Keratinocyte (primary cell): ENCODE data around the gene ACOXL. TPM values are rescaled to one million over a fixed set of nuclear protein-coding genes. Genes with fewer than 3 reads are reported as not detected.

ENCODE experiments used
- DNase-seq: peaks from one replicate; pipeline ENCODE4 v3.0.0-alpha.2; 2011; ENCODE audit warnings: low read depth, missing footprints, low spot score
- FAIRE-seq: peaks from 2 replicates; lab custom pipeline; 2011; peaks lifted over from hg19 to GRCh38; lab: Jason Lieb, UNC
- H2AFZ ChIP-seq: 2 replicates; pipeline ENCODE4 v1.6.0; 2012; ENCODE audit warnings: low read length, control low read depth, inconsistent platforms; ENCODE audit not compliant: control insufficient read depth
- H3K27ac ChIP-seq: 2 replicates; pipeline ENCODE4 v1.5.1; 2011; ENCODE audit warnings: low read length; ENCODE audit not compliant: control insufficient read depth, insufficient read depth
- H3K27me3 ChIP-seq: 3 replicates; pipeline ENCODE4 v1.6.0; 2011; ENCODE audit warnings: low read length; ENCODE audit not compliant: control insufficient read depth, insufficient read depth; ENCODE audit errors: extremely low read depth
- H3K36me3 ChIP-seq, 2 experiments: 2 replicates in 1 of 2; 3 replicates in 1 of 2; pipeline ENCODE4 v1.5.1; 2011; ENCODE audit warnings: low read length in 2 of 2, mild to moderate bottlenecking in 1 of 2; ENCODE audit not compliant: control insufficient read depth in 2 of 2, insufficient read depth in 2 of 2; ENCODE audit errors: extremely low read depth in 1 of 2
- H3K4me1 ChIP-seq: 3 replicates; pipeline ENCODE4 v1.5.1; 2011; ENCODE audit warnings: low read length; ENCODE audit not compliant: control insufficient read depth, insufficient read depth; ENCODE audit errors: extremely low read depth
- H3K4me2 ChIP-seq: 3 replicates; pipeline ENCODE4 v1.6.0; 2011; ENCODE audit warnings: low read depth, low read length; ENCODE audit not compliant: control insufficient read depth, insufficient read depth; ENCODE audit errors: extremely low read depth
- H3K4me3 ChIP-seq, 3 experiments: fragments of 200-600 bp in 1 of 3; sonication (generic) in 1 of 3; 2 replicates in 2 of 3; 3 replicates in 1 of 3; pipeline ENCODE4 v1.5.1; 2011 to 2016; ENCODE audit warnings: low read length in 3 of 3, mild to moderate bottlenecking in 3 of 3, control low read depth in 2 of 3, inconsistent platforms in 1 of 3, low read depth in 1 of 3, mixed read lengths in 1 of 3, mixed run types in 1 of 3, moderate library complexity in 1 of 3; ENCODE audit not compliant: control insufficient read depth in 2 of 3, insufficient read depth in 2 of 3; ENCODE audit errors: extremely low read depth in 1 of 3
- H3K79me2 ChIP-seq: 2 replicates; pipeline ENCODE4 v1.6.0; 2012; ENCODE audit warnings: low read length; ENCODE audit not compliant: control insufficient read depth, insufficient read depth
- H3K9ac ChIP-seq: 3 replicates; pipeline ENCODE4 v1.6.0; 2011; ENCODE audit warnings: low read length; ENCODE audit not compliant: control insufficient read depth, insufficient read depth; ENCODE audit errors: extremely low read depth
- H3K9me1 ChIP-seq: 3 replicates; pipeline ENCODE4 v1.6.0; 2011; ENCODE audit warnings: low read length; ENCODE audit not compliant: control insufficient read depth, insufficient read depth; ENCODE audit errors: extremely low read depth
- H3K9me3 ChIP-seq: 2 replicates; pipeline ENCODE4 v1.5.1; 2012; ENCODE audit warnings: low read depth, low read length; ENCODE audit not compliant: control insufficient read depth
- H4K20me1 ChIP-seq: 3 replicates; pipeline ENCODE4 v1.6.0; 2011; ENCODE audit warnings: low read length; ENCODE audit not compliant: control insufficient read depth, insufficient read depth; ENCODE audit errors: extremely low read depth
- EZH2 ChIP-seq: IDR thresholded peaks from one replicate; pipeline ENCODE4 v1.6.1; 2012; ENCODE audit warnings: inconsistent platforms, mild to moderate bottlenecking, low read length, moderate library complexity
- dilution Hi-C: fragments of 300-500 bp; cut with MboI; formaldehyde crosslinking; loops from one replicate; pipeline ENCODE4 v1.7.0; 2020; ENCODE audit warnings: low sequenced_read_pairs; ENCODE audit not compliant: extremely low pct_ligation_motif_present
- polyA plus RNA-seq, 5 experiments: library from polyadenylated mRNA; depleted of rRNA in 3 of 5; stranded (reverse) in 3 of 5; stranded (forward) in 1 of 5; unstranded in 1 of 5; fragments of >200 nt; gene quantifications; 1 replicate in 1 of 5; 2 replicates in 3 of 5; 3 replicates in 1 of 5; pipeline versions ENCODE4 v1.2.1 to v1.2.3, GENCODE V29; 2011 to 2012; ENCODE audit warnings: missing spikeins in 2 of 5, low read depth in 1 of 5, low replicate concordance in 1 of 5
- TF ChIP-seq, protein P1 (sequence below), 3 experiments: IDR thresholded peaks in 1 of 3; conservative IDR thresholded peaks in 1 of 3; optimal IDR thresholded peaks in 1 of 3; 2 replicates in 2 of 3; 3 replicates in 1 of 3; pipeline versions ENCODE3 to v1.5.1; 2011; ENCODE audit warnings: low read length in 3 of 3, mild to moderate bottlenecking in 3 of 3, moderate library complexity in 2 of 3, control low read depth in 1 of 3, inconsistent platforms in 1 of 3; ENCODE audit not compliant: insufficient read depth in 2 of 3; ENCODE audit errors: extremely low read depth in 1 of 3

The ACOXL gene
- polyA plus RNA-seq, 1 donor (not counting 4 experiments of a cell fraction or from before 2014, with no cell fraction given) = 0.04 TPM

DNA sequence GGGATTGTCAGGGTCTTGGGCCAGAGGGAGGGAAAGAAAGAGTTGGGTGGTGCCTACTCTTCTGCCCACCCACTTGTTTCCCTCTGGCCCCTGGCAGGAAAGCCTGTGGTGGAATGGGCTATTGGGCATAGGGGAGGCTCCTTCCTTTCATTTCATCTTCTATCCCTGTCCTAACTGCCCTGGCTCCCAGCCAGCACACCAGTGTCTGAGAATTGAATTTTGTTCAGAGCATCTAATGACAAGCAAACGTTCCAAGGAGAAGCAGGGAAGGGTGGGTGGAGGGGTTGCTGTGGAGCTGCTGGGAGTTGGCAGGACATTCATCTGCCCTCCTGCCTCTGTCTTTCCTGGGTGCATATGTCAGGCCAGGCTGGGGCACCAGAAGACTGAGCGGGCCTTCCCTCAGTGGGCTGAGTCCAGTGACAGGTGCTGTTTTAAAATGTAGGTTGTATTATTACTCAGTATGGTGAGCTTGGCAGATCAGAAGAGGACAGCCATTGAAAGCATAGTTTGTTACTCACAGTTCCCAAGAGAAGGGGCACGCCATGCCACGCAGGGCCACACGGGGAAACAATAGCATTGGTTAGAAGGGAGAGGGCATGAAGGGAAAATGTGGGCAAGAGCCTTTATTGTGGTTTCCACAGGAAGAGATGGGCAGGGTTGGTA lies 171.9 kb downstream of the ACOXL start:
- TF ChIP-seq, protein P1, sequence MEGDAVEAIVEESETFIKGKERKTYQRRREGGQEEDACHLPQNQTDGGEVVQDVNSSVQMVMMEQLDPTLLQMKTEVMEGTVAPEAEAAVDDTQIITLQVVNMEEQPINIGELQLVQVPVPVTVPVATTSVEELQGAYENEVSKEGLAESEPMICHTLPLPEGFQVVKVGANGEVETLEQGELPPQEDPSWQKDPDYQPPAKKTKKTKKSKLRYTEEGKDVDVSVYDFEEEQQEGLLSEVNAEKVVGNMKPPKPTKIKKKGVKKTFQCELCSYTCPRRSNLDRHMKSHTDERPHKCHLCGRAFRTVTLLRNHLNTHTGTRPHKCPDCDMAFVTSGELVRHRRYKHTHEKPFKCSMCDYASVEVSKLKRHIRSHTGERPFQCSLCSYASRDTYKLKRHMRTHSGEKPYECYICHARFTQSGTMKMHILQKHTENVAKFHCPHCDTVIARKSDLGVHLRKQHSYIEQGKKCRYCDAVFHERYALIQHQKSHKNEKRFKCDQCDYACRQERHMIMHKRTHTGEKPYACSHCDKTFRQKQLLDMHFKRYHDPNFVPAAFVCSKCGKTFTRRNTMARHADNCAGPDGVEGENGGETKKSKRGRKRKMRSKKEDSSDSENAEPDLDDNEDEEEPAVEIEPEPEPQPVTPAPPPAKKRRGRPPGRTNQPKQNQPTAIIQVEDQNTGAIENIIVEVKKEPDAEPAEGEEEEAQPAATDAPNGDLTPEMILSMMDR (optimal IDR thresholded peaks at IDR 0.05 in 1 of 3, IDR thresholded peaks at IDR 0.05 in 1 of 3, conservative IDR thresholded peaks at IDR 0.05 in 1 of 3; ENCODE audit: extremely low read depth in 1 of 3, insufficient read depth in 2 of 3, low read length in 3 of 3) = no peak
- TF ChIP-seq EZH2 = no peak
- H4K20me1 ChIP-seq = no peaks in the 10 kb centered on the region
- no peak overlapping the region for H2AFZ ChIP-seq
- H3K27me3 ChIP-seq = peaks cover 11% of the 10 kb centered on the region
- H3K9ac ChIP-seq = no peak overlapping the region
- H3K9me1 ChIP-seq = no peaks in the 10 kb centered on the region
- no peak for DNase-seq
- no peaks in the 10 kb centered on the region for H3K4me1 ChIP-seq
- FAIRE-seq = no peak
- H3K9me3 ChIP-seq = no peaks in the 10 kb centered on the region
- no peak overlapping the region for H3K4me3 ChIP-seq
- H3K4me2 ChIP-seq = no peak overlapping the region
- dilution Hi-C loops = no loop called here
- no peak overlapping the region for H3K27ac ChIP-seq
- no peaks in the 10 kb centered on the region for H3K36me3 ChIP-seq
- no peaks in the 10 kb centered on the region for H3K79me2 ChIP-seq

DNA sequence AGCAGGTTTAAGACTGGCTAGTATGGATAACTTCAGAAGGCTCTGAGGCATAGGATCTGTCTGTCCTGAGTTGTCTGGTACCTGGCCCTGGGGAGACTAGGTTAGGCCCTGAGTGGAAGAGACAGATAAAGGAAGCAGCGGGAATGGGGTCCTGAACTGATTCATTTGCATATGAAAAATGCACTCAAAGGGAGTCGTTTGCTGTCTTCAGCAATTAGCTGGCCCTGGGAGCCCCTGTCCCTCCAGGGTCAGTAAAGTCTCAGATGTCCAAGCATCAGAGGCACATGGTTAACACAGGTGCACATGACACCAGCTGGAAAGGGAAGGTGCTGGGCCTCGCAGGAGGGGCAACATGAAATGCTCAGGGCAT lies 172.4 kb downstream of the ACOXL start:
- no peaks in the 10 kb centered on the region for H3K9me1 ChIP-seq
- FAIRE-seq = no peak

More for the DNA sequence above, 172.4 kb downstream of the ACOXL start:
- no peak overlapping the region for H3K4me2 ChIP-seq
- no peak overlapping the region for H2AFZ ChIP-seq
- no peak overlapping the region for H3K27ac ChIP-seq
- TF ChIP-seq, protein P1 (optimal IDR thresholded peaks at IDR 0.05 in 1 of 3, IDR thresholded peaks at IDR 0.05 in 1 of 3, conservative IDR thresholded peaks at IDR 0.05 in 1 of 3; ENCODE audit: extremely low read depth in 1 of 3, insufficient read depth in 2 of 3, low read length in 3 of 3) = no peak
- TF ChIP-seq EZH2 = no peak
- H3K79me2 ChIP-seq = no peaks in the 10 kb centered on the region
- H3K9me3 ChIP-seq = no peaks in the 10 kb centered on the region
- no peaks in the 10 kb centered on the region for H3K4me1 ChIP-seq
- dilution Hi-C loops = no loop called here
- H3K4me3 ChIP-seq = no peak overlapping the region
- H3K27me3 ChIP-seq = peaks cover 16% of the 10 kb centered on the region
- no peaks in the 10 kb centered on the region for H3K36me3 ChIP-seq
- no peak for DNase-seq
- no peak overlapping the region for H3K9ac ChIP-seq
- no peaks in the 10 kb centered on the region for H4K20me1 ChIP-seq
